ENCODE measurements around the gene THBS1.
A peak's percentile ranks its signal among the peaks of the same experiment; 100 is the strongest.

Gene THBS1

DNA sequence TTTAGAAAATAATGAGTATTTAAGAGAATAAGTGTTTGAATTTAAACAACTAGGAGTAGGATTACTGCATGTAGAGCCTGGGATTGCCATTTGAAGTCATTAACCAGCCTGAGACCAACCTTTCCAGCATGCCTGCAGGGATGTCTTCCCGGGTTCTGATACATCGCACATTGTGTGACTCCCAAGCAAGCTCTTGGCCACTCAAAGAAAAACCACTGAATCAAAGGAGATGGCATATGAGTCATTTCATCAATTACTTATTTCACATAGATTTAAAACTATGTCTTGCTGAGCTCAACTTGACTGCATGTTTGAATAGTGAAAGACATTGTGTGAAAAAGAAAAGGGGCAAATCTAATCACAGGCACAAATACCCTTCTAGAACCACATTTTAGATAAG is 15.0 kb upstream of the THBS1 start:
- DNase-seq (ENCODE audit: low read depth in 2 of 2) = no peak
- TF ChIP-seq, protein P1, sequence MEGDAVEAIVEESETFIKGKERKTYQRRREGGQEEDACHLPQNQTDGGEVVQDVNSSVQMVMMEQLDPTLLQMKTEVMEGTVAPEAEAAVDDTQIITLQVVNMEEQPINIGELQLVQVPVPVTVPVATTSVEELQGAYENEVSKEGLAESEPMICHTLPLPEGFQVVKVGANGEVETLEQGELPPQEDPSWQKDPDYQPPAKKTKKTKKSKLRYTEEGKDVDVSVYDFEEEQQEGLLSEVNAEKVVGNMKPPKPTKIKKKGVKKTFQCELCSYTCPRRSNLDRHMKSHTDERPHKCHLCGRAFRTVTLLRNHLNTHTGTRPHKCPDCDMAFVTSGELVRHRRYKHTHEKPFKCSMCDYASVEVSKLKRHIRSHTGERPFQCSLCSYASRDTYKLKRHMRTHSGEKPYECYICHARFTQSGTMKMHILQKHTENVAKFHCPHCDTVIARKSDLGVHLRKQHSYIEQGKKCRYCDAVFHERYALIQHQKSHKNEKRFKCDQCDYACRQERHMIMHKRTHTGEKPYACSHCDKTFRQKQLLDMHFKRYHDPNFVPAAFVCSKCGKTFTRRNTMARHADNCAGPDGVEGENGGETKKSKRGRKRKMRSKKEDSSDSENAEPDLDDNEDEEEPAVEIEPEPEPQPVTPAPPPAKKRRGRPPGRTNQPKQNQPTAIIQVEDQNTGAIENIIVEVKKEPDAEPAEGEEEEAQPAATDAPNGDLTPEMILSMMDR (IDR thresholded peaks at IDR 0.05; ENCODE audit: low read depth, low read length) = no peak
- no peak overlapping the region for H3K4me3 ChIP-seq (replicated peaks in 1 of 2; ENCODE audit: low read depth in 2 of 2, low read length in 2 of 2)

GRCh38 chr15:39573287-39573686 is 7.6 kb upstream of the THBS1 start:
- no peak for DNase-seq (ENCODE audit: low read depth in 2 of 2)
- no peak overlapping the region for H3K4me3 ChIP-seq (replicated peaks in 1 of 2; ENCODE audit: low read depth in 2 of 2, low read length in 2 of 2)
- TF ChIP-seq, protein P1 (IDR thresholded peaks at IDR 0.05; ENCODE audit: low read depth, low read length) = no peak

DNA sequence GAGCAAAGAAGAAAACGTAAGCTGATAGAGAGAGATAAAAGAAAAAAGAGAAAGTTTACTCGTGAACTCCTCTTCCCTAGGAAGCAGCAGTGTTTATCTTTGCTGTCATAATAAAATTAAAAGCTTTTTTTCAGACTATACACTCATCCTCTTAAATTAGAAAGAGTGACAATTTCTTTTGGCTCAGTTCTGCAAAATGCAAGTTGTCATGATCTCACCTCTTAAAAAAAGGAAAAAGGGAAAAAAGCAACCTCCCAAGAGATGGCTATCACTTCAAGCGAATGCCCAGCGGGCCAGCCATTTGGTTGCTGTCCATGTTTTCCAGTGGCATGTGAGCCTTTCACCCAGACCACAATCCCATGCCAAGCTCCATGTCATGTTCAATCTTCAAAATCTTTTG is 7.0 kb upstream of the THBS1 start:
- TF ChIP-seq, protein P1 (IDR thresholded peaks at IDR 0.05; ENCODE audit: low read depth, low read length) = no peak
- H3K4me3 ChIP-seq (replicated peaks in 1 of 2; ENCODE audit: low read depth in 2 of 2, low read length in 2 of 2) = no peak overlapping the region
- DNase-seq (ENCODE audit: low read depth in 2 of 2) = peak in 1 of 2 donors; percentile 26

- DNase-seq (ENCODE audit: low read depth in 2 of 2) = peak; percentile 36 to 50
- no peak overlapping the region for H3K4me3 ChIP-seq (replicated peaks in 1 of 2; ENCODE audit: low read depth in 2 of 2, low read length in 2 of 2)
- TF ChIP-seq, protein P1 (IDR thresholded peaks at IDR 0.05; ENCODE audit: low read depth, low read length) = no peak
These were observed 6.5 kb upstream of the THBS1 start for GRCh38 chr15:39574427-39574826.

DNA sequence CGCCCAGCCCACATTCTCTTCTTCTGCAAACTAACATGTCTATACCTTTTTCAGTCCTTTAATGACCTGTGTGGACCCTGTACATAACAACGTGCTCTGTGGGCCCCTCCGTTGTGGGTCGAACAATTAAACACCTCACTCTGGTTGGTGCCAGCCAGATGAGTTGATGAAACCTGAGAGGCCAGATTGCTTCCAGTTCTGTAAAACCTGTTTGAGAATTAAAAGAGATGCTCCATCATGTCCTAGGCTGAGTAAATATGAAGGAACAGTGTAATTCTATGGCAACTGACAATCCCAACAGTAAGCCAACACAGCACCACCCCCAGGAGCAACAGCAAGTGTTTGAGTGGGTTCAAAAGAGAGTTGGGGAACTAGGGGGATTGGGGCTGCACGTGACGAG is 5.7 kb upstream of the THBS1 start:
- DNase-seq (ENCODE audit: low read depth in 2 of 2) = no peak
- TF ChIP-seq, protein P1 (IDR thresholded peaks at IDR 0.05; ENCODE audit: low read depth, low read length) = no peak
- no peak overlapping the region for H3K4me3 ChIP-seq (replicated peaks in 1 of 2; ENCODE audit: low read depth in 2 of 2, low read length in 2 of 2)

DNA sequence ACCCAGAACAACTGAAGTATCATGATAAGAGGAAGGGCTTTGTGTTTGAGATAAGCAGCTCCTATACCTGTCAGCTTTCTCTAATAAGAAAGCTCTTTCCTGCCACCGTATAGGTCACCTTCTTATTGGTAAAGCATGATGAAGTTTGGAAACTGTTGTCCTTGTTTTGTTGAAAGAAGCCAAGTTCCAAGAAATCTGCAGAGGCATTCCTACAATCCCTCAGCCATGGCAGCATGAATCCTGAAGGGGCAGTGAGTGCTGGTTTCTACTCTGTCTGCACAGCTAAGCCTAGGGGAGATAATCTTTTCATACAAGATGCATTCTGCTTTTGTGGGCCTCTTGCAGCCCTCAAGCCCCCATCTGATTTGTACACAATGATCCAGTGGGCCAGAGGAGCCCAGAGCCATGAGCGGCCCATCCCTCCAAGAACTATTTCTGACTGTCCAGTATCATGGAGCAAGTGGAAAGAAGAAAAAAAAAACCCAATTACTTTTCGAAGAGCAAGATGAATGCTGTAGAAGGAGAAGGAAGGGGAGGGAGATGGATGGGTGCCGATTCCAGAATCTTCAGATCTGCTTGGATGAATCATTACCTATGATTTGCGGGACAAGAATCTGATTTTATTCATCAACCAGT is 1.9 kb upstream of the THBS1 start:
- TF ChIP-seq, protein P1 (IDR thresholded peaks at IDR 0.05; ENCODE audit: low read depth, low read length) = peak; percentile 28
- DNase-seq (ENCODE audit: low read depth in 2 of 2) = peak in 1 of 2 donors; percentile 69
- H3K4me3 ChIP-seq (replicated peaks in 1 of 2; ENCODE audit: low read depth in 2 of 2, low read length in 2 of 2) = peak overlapping the region; percentile 25 to 75
